HAP-1 (cell line): ENCODE measurements around the gene GPR176.
"Not testable (repeated sequence)": the region's sequence is repeated elsewhere in the genome, so short reads cannot be mapped to it uniquely, and the experiment has no call there.

Source experiments
- DNase-seq, 2 experiments: peaks; one replicate each; pipeline ENCODE4 v3.0.0-alpha.2; 2016 to 2020; ENCODE audit warnings: low spot score in 2 of 2
- H3K27me3 ChIP-seq: fragments of 250-450 bp; sonication (Bioruptor Pico); 2 replicates; pipeline ENCODE4 v1.5.1; 2020; ENCODE audit warnings: low read depth, mild to moderate bottlenecking, moderate library complexity
- H3K36me3 ChIP-seq: fragments of 250-450 bp; sonication (Bioruptor Pico); replicated peaks from 2 replicates; pipeline ENCODE4 v1.5.1; 2020; ENCODE audit warnings: mild to moderate bottlenecking
- H3K4me1 ChIP-seq: fragments of 250-450 bp; sonication (Bioruptor Pico); 2 replicates; pipeline ENCODE4 v1.5.1; 2020; ENCODE audit warnings: mild to moderate bottlenecking
- H3K4me3 ChIP-seq: fragments of 250-450 bp; sonication (Bioruptor Pico); 2 replicates; pipeline ENCODE4 v1.5.1; 2020; ENCODE audit warnings: mild to moderate bottlenecking, moderate library complexity
- H3K9me3 ChIP-seq: fragments of 250-450 bp; sonication (Bioruptor Pico); 2 replicates; pipeline ENCODE4 v1.5.1; 2020; ENCODE audit warnings: mild to moderate bottlenecking, moderate library complexity
- in situ Hi-C: fragments of 300-500 bp; cut with MboI; formaldehyde crosslinking; loops from 3 replicates; pipeline ENCODE4 v1.14.3; 2020; ENCODE audit warnings: low sequenced_read_pairs, inconsistent platforms, mixed read lengths

GPR176 gene

DNA sequence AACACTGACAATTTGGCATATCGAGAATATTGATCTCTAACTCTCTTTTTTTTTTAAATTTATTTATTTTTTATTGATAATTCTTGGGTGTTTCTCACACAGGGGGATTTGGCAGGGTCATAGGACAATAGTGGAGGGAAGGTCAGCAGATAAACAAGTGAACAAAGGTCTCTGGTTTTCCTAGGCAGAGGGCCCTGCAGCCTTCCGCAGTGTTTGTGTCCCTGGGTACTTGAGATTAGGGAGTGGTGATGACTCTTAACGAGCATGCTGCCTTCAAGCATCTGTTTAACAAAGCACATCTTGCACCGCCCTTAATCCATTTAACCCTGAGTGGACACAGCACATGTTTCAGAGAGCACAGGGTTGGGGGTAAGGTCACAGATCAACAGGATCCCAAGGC lies 27.0 kb downstream of the GPR176 start:
- DNase-seq, H3K4me1 ChIP-seq, H3K4me3 ChIP-seq, in situ Hi-C loops, H3K9me3 ChIP-seq, H3K27me3 ChIP-seq, H3K36me3 ChIP-seq: not testable (repeated sequence)

DNA sequence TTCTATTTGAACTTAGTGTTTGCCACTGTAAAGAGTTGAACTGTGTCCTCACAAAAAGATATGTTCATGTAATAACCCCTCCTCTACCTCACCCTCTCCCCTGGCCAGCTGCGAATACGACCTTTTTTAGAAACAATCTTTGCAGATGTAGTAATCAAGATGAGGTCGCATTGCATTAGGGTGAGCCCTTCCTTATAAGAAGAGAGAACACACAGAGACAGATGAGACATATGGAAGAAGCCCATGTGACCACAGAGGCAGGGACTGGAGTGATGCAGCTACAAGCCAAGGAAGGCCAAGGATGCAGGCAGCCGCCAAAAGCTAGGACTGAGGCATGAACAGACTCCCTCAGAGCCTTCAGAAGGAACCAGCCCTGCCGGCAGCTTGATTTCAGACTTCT lies 27.6 kb downstream of the GPR176 start:
- Histone ChIP-seq H3K4me1 (0 out of 2 replicates have a peak, but pooled peaks cover 3% of the 10 kb centered on the region), H3K4me3 (no peak overlapping the region), H3K36me3 (no peaks in the 10 kb centered on the region), H3K27me3 (no peaks in the 10 kb centered on the region), H3K9me3 (no peaks in the 10 kb centered on the region)
- in situ Hi-C loops, result no loop called here
- DNase-seq, result no peak

GRCh38 chr15:39890621-39891020 lies 29.4 kb downstream of the GPR176 start:
- in situ Hi-C loops, result no loop called here
- H3K4me3 ChIP-seq, result no peak overlapping the region
- no peaks in the 10 kb centered on the region for H3K9me3 ChIP-seq
- H3K4me1 ChIP-seq, result peaks cover 9% of the 10 kb centered on the region
- no peak for DNase-seq
- no peaks in the 10 kb centered on the region for H3K27me3 ChIP-seq
- no peaks in the 10 kb centered on the region for H3K36me3 ChIP-seq

DNA sequence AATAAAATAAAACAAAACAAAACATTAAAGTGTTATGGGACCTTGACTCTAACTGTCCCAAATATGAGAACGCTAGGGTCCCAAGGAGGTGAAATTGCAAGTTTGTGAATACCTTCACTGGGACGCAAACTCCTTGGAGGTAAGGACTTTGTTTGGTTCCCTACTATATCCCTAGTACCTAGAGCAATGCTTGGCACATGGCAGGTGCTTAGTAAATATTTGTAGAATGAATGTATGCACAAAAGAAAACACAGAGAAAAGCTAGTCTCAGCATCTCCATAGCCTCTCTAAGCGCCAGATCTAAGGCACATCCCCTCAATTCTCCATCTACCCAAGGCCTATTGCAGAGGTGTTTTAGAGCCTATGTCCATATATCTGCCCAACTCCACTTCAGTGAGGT lies 30.5 kb downstream of the GPR176 start:
- in situ Hi-C loops, result no loop called here
- Histone ChIP-seq H3K9me3 (no peaks in the 10 kb centered on the region), H3K4me1 (peaks cover 9% of the 10 kb centered on the region), H3K27me3 (no peaks in the 10 kb centered on the region), H3K4me3 (no peak overlapping the region), H3K36me3 (no peaks in the 10 kb centered on the region)
- no peak for DNase-seq

- H3K27me3 ChIP-seq, result no peaks in the 10 kb centered on the region
- H3K4me3 ChIP-seq, result no peak overlapping the region
- H3K9me3 ChIP-seq, result no peaks in the 10 kb centered on the region
- DNase-seq, result no peak
- no peaks in the 10 kb centered on the region for H3K36me3 ChIP-seq
- in situ Hi-C loops, result no loop called here
- peaks cover 9% of the 10 kb centered on the region for H3K4me1 ChIP-seq
These were observed 31.3 kb downstream of the GPR176 start for GRCh38 chr15:39888809-39889208.

GRCh38 chr15:39888243-39888642 lies 31.8 kb downstream of the GPR176 start:
- Histone ChIP-seq H3K4me3 (no peak overlapping the region), H3K36me3 (no peaks in the 10 kb centered on the region), H3K4me1 (peaks cover 9% of the 10 kb centered on the region), H3K9me3 (no peaks in the 10 kb centered on the region), H3K27me3 (no peaks in the 10 kb centered on the region)
- in situ Hi-C loops, result no loop called here
- no peak for DNase-seq

- H3K4me1 ChIP-seq, result peaks cover 9% of the 10 kb centered on the region
- in situ Hi-C loops, result no loop called here
- no peaks in the 10 kb centered on the region for H3K9me3 ChIP-seq
- H3K27me3 ChIP-seq, result no peaks in the 10 kb centered on the region
- DNase-seq, result no peak
- H3K4me3 ChIP-seq, result no peak overlapping the region
- no peaks in the 10 kb centered on the region for H3K36me3 ChIP-seq
These were observed 32.2 kb downstream of the GPR176 start for GRCh38 chr15:39887832-39888231.

- Histone ChIP-seq H3K4me1 (peaks cover 9% of the 10 kb centered on the region), H3K4me3 (no peak overlapping the region)
- in situ Hi-C loops, result no loop called here
These were observed 32.9 kb downstream of the GPR176 start for GRCh38 chr15:39887211-39887610.

GRCh38 chr15:39886418-39886817 lies 33.6 kb downstream of the GPR176 start:
- H3K36me3 ChIP-seq, result no peaks in the 10 kb centered on the region
- H3K4me3 ChIP-seq, result no peak overlapping the region
- H3K27me3 ChIP-seq, result no peaks in the 10 kb centered on the region
- peak in 1 of 2 experiments; percentile 34 for DNase-seq
- in situ Hi-C loops, result no loop called here
- peaks cover 9% of the 10 kb centered on the region for H3K4me1 ChIP-seq
- H3K9me3 ChIP-seq, result no peaks in the 10 kb centered on the region

More at GRCh38 chr15:39887211-39887610, 32.9 kb downstream of the GPR176 start:
- H3K36me3 ChIP-seq, result no peaks in the 10 kb centered on the region
- no peaks in the 10 kb centered on the region for H3K9me3 ChIP-seq
- no peaks in the 10 kb centered on the region for H3K27me3 ChIP-seq
- DNase-seq, result no peak

- Histone ChIP-seq H3K4me1 (peaks cover 6% of the 10 kb centered on the region), H3K27me3 (no peaks in the 10 kb centered on the region), H3K4me3 (no peak overlapping the region), H3K9me3 (no peaks in the 10 kb centered on the region), H3K36me3 (no peaks in the 10 kb centered on the region)
- DNase-seq, result no peak
- in situ Hi-C loops, result no loop called here
These were observed 34.8 kb downstream of the GPR176 start for GRCh38 chr15:39885099-39885777.

- no peaks in the 10 kb centered on the region for H3K9me3 ChIP-seq
- H3K4me3 ChIP-seq, result no peak overlapping the region
- DNase-seq, result no peak
- in situ Hi-C loops, result no loop called here
- no peaks in the 10 kb centered on the region for H3K36me3 ChIP-seq
- H3K27me3 ChIP-seq, result no peaks in the 10 kb centered on the region
- H3K4me1 ChIP-seq, result peaks cover 6% of the 10 kb centered on the region
These were observed 35.7 kb downstream of the GPR176 start for GRCh38 chr15:39884351-39884750.

DNA sequence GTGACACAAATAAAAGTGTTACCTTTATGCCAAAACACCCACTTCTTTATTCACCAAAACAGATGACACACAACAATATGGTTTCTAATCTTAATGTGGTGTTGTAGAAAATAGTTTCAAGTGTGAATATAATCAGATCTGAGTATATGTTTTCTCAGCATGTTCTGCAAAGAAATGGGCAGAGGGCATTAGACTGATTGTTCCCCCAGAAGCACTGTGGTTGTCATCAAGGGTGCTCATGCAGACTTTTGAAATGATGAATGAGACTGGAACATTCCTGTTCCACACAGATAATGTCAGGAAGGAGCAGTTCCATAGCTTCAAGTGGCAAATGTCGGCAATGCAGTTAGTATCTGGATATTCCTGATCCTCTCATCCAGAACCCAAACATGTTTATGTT lies 37.5 kb downstream of the GPR176 start:
- Histone ChIP-seq H3K27me3 (no peaks in the 10 kb centered on the region), H3K9me3 (no peaks in the 10 kb centered on the region), H3K4me1 (peaks cover 6% of the 10 kb centered on the region), H3K4me3 (no peak overlapping the region), H3K36me3 (no peaks in the 10 kb centered on the region)
- in situ Hi-C loops, result no loop called here
- no peak for DNase-seq

- Histone ChIP-seq H3K27me3 (no peaks in the 10 kb centered on the region), H3K36me3 (no peaks in the 10 kb centered on the region), H3K4me1 (peaks cover 6% of the 10 kb centered on the region), H3K4me3 (no peak overlapping the region), H3K9me3 (no peaks in the 10 kb centered on the region)
- in situ Hi-C loops, result no loop called here
- no peak for DNase-seq
These were observed 38.3 kb downstream of the GPR176 start for GRCh38 chr15:39881790-39882189.

DNA sequence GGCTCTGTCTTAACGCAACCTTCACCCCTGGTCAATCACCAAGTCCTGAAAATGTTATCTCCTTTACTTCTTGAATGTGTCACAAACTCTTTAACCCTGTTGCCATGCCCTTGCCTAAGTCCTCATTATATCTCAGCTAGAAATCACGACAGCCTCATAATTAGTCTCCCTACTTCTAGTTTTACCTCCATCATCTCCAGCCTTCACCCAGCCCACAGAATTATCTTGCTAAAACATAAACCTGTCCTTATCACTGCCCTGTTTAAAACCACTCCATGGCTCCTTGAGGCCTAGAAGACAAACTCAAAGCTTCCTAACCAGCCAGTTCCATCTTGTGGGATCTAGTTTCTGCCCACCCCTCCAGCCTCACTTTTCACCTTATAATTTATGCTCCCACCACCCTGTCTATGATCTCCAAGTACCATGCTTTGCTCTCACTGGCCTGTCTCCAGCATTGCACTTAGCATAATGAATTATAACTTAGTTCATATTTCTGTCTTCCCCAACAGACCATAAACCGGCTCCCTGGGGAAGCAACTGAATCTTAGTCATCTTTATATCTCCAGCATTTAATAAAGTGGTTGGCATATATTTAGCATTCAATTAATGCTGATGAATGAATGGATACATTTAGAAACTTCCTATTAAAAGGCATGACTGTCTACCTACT lies 39.2 kb downstream of the GPR176 start:
- Histone ChIP-seq H3K36me3 (no peaks in the 10 kb centered on the region), H3K9me3 (no peaks in the 10 kb centered on the region), H3K27me3 (no peaks in the 10 kb centered on the region), H3K4me1 (no peaks in the 10 kb centered on the region), H3K4me3 (no peak overlapping the region)
- DNase-seq, result no peak
- in situ Hi-C loops, result no loop called here
